Colonic mucosa (tissue), 4 donors: ENCODE measurements around the gene FAM162B. TPM values are rescaled to one million over a fixed set of nuclear protein-coding genes. Genes with fewer than 3 reads are reported as not detected.
A peak's percentile ranks its signal among the peaks of the same experiment; 100 is the strongest.

Source experiments
- DNase-seq: peaks from one replicate; pipeline ENCODE4 v3.0.0-alpha.2; 2020
- H3K27ac ChIP-seq: fragments of 200-600 bp; one replicate; pipeline ENCODE4 v1.8.0; 2021
- H3K27me3 ChIP-seq: fragments of 200-600 bp; one replicate; pipeline ENCODE4 v1.8.0; 2021
- H3K36me3 ChIP-seq: fragments of 200-600 bp; one replicate; pipeline ENCODE4 v1.8.0; 2021
- H3K4me1 ChIP-seq: fragments of 200-600 bp; one replicate; pipeline ENCODE4 v1.8.0; 2021; ENCODE audit warnings: mild to moderate bottlenecking
- H3K4me3 ChIP-seq: fragments of 200-600 bp; one replicate; pipeline ENCODE4 v1.8.0; 2021
- H3K9ac ChIP-seq, 2 donors: one replicate each; pipeline ENCODE4 v1.7.0; 2013; ENCODE audit warnings: control low read depth in 2 of 2, low read depth in 2 of 2, low read length in 2 of 2
- H3K9me3 ChIP-seq: fragments of 200-600 bp; one replicate; pipeline ENCODE4 v1.8.0; 2021
- CTCF ChIP-seq: fragments of 200-600 bp; IDR thresholded peaks from one replicate; pipeline ENCODE4 v1.8.0; 2022; ENCODE audit warnings: antibody characterized with exemption, mild to moderate bottlenecking
- intact Hi-C: fragments of 100-400 bp; cut with DNase I; formaldehyde crosslinking; loops from one replicate; pipeline ENCODE4 v1.14.1; 2022
- total RNA-seq, 2 donors: library from RNA; stranded (reverse); fragmentation: NEBNext Ultra II Directional in 1 of 2; extraction: Animal tissue kit (Norgen Biotek cat#: 25700) in 1 of 2; gene quantifications; one replicate each; pipeline ENCODE4 v1.2.1, GENCODE V29; 2021
- donor health status: healthy.
- donor health status: DM: no; HTN: no; CAD: no.
- donor health status: DM: no; HTN: no; CAD: no.

FAM162B gene
- under 1 TPM; 0.57 to 0.64 TPM for total RNA-seq

- H3K36me3 ChIP-seq, result no peaks in the 10 kb centered on the region
- peak within 1 kb of the TSS; percentile 40 for H3K4me3 ChIP-seq
- H3K27me3 ChIP-seq, result peaks cover 32% of the 10 kb centered on the region
- peak within 1 kb of the TSS in 1 of 2 donors; percentile 8 for H3K9ac ChIP-seq
- no peaks in the 10 kb centered on the region for H3K9me3 ChIP-seq
- no peak within 1 kb of the TSS for H3K27ac ChIP-seq
- DNase-seq, result peak; percentile 28
- intact Hi-C loops, result no loop called here
- no peak for TF ChIP-seq CTCF
- H3K4me1 ChIP-seq, result no peaks in the 10 kb centered on the region
Observed at GRCh38 chr6:116764961-116765841, at the start of gene FAM162B. Gene FAM162B (minus strand): TSS chr6:116765719. CDS start chr6:116765576, 143 bp downstream.

GRCh38 chr6:116812051-116812650 lies 46.6 kb upstream of the FAM162B start:
- Histone ChIP-seq H3K36me3 (no peaks in the 10 kb centered on the region), H3K27me3 (no peaks in the 10 kb centered on the region), H3K9ac (no peak overlapping the region), H3K4me1 (no peaks in the 10 kb centered on the region), H3K4me3 (no peak overlapping the region), H3K27ac (no peak overlapping the region), H3K9me3 (no peaks in the 10 kb centered on the region)
- DNase-seq, result no peak
- TF ChIP-seq CTCF, result no peak
- intact Hi-C loops, result no loop called here

GRCh38 chr6:116801971-116802370 lies 36.5 kb upstream of the FAM162B start:
- H3K4me3 ChIP-seq, result no peak overlapping the region
- H3K27ac ChIP-seq, result no peak overlapping the region
- no peaks in the 10 kb centered on the region for H3K4me1 ChIP-seq
- no peaks in the 10 kb centered on the region for H3K9me3 ChIP-seq
- DNase-seq, result no peak
- no peaks in the 10 kb centered on the region for H3K36me3 ChIP-seq
- no peak for TF ChIP-seq CTCF
- H3K9ac ChIP-seq, result no peak overlapping the region
- intact Hi-C loops, result no loop called here
- no peaks in the 10 kb centered on the region for H3K27me3 ChIP-seq

GRCh38 chr6:116799945-116800344 lies 34.4 kb upstream of the FAM162B start:
- Histone ChIP-seq H3K9ac (no peak overlapping the region), H3K27ac (no peak overlapping the region), H3K4me3 (no peak overlapping the region), H3K9me3 (no peaks in the 10 kb centered on the region), H3K36me3 (no peaks in the 10 kb centered on the region), H3K4me1 (no peaks in the 10 kb centered on the region), H3K27me3 (no peaks in the 10 kb centered on the region)
- intact Hi-C loops, result no loop called here
- TF ChIP-seq CTCF, result no peak
- DNase-seq, result no peak

- Histone ChIP-seq H3K36me3 (no peaks in the 10 kb centered on the region), H3K27me3 (no peaks in the 10 kb centered on the region), H3K4me1 (no peaks in the 10 kb centered on the region), H3K27ac (no peak overlapping the region), H3K9me3 (no peaks in the 10 kb centered on the region), H3K9ac (no peak overlapping the region), H3K4me3 (no peak overlapping the region)
- no peak for TF ChIP-seq CTCF
- intact Hi-C loops, result no loop called here
- no peak for DNase-seq
Observed at GRCh38 chr6:116797585-116797984, 32.1 kb upstream of the FAM162B start.
